Measurements from ENCODE around the gene NR1I3. TPM values are rescaled to one million over a fixed set of nuclear protein-coding genes. Genes with fewer than 3 reads are reported as not detected.
A peak's percentile ranks its signal among the peaks of the same experiment; 100 is the strongest.
"Not testable (repeated sequence)": the region's sequence is repeated elsewhere in the genome, so short reads cannot be mapped to it uniquely, and the experiment has no call there.

NR1I3 gene
- polyA plus RNA-seq, 3 donors, result 2.8 to 4.6 (median 3.2) TPM

- DNase-seq, result not testable (repeated sequence)
These were observed 17.3 kb upstream of the NR1I3 start for GRCh38 chr1:161255302-161255701.

DNA sequence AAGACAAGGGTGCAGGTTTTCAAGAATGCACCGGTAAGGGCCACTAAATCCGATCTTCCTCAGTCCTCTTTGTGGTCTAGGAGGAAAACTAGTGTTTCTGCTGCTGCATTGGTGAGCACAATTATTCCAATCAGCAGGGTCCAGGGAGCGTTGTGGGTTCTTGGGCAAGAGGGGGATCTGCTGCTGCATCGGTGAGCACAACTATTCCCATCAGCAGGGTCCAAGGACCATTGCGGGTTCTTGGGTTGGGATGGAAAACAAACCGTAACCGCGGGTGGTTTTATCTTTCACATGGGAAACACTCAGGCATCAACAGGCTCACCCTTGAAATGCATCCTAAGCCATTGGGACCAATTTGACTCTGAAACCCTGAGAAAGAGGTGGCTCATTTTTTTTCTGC lies 13.6 kb upstream of the NR1I3 start:
- no peak for DNase-seq

DNA sequence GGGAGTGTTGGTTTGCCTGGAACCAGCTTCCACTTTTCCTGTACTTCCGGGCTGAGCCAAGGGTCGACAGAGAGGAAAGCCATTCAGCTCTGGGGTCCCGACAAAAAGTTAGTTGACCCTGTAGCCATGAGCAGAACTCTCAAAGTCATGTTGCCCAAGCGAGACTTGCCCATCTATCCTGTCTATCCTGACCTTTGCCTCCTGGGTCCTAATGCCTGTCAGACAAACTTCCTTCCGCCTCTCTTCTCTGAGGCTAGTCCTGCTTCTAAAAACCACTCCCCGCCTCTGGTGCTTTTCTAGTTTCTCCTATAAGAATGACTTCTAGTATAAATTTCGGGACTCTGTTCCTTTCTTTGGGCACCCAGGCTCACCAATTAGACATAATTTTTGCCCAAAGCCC lies 12.8 kb upstream of the NR1I3 start:
- no peak for DNase-seq

GRCh38 chr1:161250100-161250499 lies 12.1 kb upstream of the NR1I3 start:
- DNase-seq, result not testable (repeated sequence)

GRCh38 chr1:161244888-161245287 lies 6.9 kb upstream of the NR1I3 start:
- no peak for DNase-seq

DNA sequence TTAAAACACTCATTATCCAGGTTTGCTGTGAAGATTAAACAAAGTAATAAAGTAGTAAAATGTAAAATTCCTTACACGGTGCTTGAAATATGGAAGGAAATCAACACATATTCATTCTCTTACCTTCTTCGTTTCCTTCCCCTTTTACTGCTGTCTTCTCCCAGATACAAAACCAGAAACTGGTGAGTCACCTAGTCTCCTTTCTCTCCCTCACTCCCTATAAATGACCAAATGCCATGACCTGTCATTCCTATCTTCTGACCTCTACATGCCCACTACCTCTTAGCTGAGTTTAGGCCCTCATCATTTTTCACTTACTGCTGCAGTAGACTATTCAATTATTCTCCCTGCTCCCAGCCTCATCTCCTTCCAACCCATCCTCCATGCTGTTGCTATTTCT lies 4.3 kb upstream of the NR1I3 start:
- no peak for DNase-seq

GRCh38 chr1:161241682-161242081 lies 3.7 kb upstream of the NR1I3 start:
- DNase-seq, result no peak

GRCh38 chr1:161235957-161236775 lies 1.8 kb downstream of the NR1I3 start:
- no peak for DNase-seq

DNA sequence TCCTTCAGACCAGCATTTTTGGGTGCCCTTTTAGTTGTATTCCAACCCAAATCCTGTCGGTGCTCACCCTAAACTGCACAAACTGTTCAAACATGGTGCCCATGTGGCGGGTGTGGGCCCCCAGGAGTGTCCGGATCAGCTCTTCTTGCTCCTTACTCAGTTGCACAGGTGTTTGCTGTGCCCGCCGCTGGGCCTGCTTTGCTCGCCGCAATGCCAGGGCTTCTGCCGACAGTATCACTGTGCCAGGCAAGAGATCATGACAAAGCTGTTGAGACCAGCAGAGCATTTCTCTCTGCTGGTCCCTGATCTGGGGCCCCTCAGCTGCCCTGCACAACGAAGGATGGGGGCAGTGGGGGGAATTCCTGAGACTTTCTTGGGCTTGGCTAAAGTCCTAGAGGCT lies 4.9 kb downstream of the NR1I3 start:
- DNase-seq, result no peak

DNA sequence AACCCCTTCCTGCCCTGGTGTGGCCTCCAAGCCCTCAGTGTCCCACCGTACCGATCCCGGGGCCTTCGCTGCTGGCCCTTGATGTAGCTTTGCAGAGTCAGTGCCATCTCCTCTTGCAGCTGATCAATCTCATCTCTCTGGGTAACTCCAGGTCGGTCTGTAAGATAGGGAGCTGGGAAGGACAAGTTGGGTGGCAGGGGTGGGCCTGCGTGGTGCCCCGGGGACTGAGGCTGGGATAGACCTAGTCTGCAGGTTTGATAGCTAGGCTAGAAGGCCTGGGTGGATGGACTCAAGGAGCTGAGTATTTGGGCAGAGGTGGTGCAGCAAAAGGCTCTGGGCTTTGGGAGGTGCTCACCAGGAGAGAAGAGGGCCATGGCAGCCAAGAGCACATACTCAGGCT lies 7.2 kb downstream of the NR1I3 start:
- DNase-seq, result no peak

DNA sequence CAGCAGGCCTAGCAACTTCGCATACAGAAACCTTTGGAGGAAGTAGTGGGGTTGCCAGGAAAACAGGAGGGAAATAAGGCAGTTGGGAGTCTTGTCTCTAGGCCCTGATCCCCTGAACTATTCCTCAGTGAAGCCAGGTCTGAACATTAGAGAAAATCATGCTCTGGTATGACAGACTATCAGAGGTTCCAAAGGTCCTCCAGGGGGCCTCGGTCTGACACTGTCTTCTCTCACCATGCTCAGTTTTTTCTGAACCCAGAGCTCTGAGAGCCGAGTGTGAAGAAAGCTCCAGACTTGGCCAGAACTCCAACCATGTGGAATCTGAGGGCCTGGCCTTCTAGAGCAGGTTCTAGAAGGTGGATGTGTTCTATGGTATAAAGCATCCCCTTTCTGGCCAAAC lies 8.1 kb downstream of the NR1I3 start:
- no peak for DNase-seq

GRCh38 chr1:161228032-161228431 lies 10.0 kb downstream of the NR1I3 start:
- DNase-seq, result no peak

GRCh38 chr1:161227196-161227871 lies 10.7 kb downstream of the NR1I3 start:
- DNase-seq, result peak; percentile 71

DNA sequence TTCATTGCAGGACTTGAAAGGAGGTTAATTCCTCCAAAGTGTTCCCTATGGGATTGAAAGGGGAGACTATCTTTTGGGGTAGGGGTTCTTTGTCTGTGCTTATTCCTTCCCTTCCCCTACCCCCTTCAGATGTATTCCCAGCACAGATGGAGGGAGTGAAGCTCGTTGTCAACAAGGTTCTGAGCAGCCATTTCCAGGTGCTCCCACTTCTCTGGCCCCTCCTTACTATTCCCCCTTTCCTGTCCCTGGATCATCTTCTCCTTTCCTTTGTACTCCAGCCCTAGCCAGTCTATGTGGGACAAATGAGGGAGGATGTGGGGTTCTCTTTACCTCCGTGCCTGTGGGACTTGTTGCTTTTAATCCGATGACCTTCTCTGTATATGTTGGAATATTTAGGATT lies 11.2 kb downstream of the NR1I3 start:
- no peak for DNase-seq

DNA sequence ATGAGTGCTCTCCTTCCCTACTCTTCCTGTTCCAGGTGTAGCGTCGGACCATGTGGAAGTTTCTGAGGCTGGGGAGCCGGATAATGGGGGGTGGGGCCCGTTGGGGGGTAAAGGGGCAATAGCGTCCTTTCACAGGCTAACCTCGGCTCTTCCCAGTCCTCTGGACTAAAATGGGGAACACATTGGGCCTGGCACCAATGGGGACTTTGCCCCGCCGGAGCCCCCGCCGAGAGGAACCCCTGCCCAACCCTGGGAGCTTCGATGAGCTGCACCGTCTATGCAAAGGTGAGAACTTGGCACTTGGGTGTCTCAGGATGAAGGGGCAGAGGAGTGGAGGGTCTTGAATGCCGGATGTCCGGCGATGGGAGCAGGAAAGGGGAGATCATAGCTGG lies 11.7 kb downstream of the NR1I3 start:
- DNase-seq, result no peak

- peak; percentile 97 for DNase-seq
These were observed 12.3 kb downstream of the NR1I3 start, which contains the start of gene TOMM40L for GRCh38 chr1:161225534-161226319. Gene TOMM40L, plus strand, starts transcription at chr1:161226060. Its CDS starts 430 bp downstream, at chr1:161226490.

GRCh38 chr1:161225178-161225533 lies 12.8 kb downstream of the NR1I3 start:
- no peak for DNase-seq

DNA sequence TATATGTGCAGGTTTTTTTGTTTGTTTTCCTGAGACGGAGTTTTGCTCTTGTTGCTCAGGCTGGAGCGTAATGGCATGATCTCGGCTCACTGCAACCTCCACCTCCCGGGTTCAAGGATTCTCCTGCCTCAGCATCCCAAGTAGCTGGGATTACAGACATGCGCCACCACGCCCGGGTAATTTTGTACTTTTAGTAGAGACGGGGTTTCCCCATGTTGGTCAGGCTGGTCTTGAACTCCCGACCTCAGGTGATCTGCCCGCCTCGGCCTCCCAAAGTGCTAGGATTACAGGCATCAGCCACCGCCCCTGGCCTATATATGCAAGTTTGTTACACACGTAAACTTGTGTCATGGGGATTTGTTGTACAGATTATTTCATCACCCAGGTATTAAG lies 13.3 kb downstream of the NR1I3 start:
- DNase-seq, result not testable (repeated sequence)

DNA sequence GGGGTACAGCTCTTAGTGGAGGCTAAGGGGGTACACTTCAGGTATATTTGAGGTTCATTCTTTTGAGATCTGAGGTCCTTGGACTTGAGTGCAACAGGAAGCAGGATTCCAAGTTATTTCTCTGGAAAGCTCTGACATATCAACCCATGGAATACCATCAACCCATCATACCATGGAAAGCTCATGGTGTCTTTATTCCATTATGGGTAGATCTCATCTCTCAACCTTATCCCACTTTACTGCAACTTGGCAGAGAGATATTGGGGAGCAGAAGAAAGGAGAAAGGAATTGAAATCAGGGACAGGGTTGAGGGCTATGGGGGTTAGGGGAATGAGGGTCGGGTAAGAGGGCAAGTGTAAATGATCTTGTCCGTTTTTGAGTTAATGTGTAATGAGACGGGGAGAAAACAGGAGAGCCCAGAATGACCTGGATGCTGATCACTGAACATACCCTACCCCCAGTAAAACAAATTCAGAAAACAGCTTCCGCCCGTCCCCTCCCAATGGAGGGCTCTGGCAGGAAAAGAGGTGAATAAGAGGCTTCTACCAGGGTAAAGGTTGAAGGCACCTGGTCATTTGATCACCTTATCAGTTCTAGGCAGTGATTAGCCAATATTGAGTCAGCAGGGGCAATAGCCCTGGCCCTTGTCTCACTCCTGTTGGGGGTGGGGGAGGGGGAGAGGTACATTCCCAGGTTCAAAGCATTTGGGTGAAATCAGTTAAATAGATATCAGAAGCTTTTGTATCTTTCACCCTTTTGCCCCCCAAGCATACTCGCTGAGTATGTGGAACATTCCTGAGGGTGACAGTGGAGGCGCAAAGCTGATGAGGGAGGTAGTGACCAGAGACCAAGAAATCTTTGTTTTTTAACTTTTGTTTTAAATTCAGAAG lies 14.0 kb downstream of the NR1I3 start:
- no peak for DNase-seq

DNA sequence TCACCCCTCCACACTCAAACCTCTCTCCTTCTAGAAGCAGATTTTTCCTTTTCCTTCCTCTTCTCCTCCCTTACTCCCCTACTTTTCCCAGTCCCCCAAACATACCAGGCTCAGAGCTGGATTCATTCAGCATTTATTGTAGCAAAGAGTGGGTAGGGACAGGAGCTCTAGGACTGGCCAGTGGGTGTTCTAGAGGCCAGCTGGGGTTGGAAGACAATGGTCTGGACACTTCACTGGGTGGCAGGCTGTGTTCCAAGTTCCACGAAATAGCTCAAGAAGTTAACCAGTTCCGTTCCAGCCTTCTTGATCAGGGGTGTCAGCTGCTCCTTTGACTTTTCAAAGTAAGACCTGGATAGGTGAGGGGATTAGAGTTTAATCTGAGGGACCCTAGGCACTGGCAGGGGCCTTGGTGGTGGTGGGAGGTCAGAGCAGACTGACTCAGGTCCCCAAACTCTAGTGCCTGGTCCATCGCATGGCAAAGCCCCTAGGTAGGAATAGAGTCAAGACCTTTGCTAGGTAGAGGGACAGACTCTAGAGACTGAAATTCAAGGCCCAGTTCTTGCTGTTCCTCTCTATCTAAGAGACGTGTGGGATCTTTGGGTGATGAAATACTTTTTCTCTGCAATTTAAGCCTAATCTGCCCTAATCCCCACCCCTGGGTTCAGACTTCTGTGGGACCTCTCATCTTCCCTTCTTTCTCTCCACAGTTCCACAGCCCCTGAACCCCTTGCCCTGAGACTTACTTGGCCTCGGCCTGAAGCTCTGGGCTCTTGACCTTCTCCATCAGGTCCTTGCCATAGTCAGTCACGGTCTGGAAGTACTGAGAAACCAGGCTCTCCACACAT lies 15.6 kb downstream of the NR1I3 start:
- DNase-seq, result no peak

DNA sequence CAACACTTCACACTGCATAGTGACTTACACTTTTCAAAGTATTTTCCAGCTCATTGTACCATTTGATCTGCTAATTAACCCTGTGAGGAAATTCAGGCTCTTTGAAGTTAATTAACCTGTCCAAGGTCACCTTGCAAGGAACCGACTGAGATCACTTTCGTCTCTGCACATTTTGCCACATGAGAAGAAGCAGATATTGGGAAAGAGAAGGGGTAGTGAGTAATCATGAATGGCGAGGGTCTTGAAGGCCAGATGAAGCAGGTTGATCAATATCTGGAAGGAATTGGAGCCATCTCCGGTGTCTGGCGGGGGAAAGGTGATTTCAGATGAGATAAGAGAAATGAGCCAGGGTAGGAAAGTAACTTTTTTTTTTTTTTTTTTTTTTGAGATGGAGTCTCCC lies 18.0 kb downstream of the NR1I3 start:
- no peak for DNase-seq
